ENCODE results near the gene CCND1. TPM values are rescaled to one million over a fixed set of nuclear protein-coding genes. Genes with fewer than 3 reads are reported as not detected.

The CCND1 gene
- total and polyA plus RNA-seq, 2 of the 8 experiments (the other 6 are each of a cell fraction or from before 2014, with no cell fraction given) = 64.5 to 170 TPM

- no peak for TF ChIP-seq CHD7 (IDR thresholded peaks at IDR 0.05; ENCODE audit: insufficient replicate concordance, low read length)
- no peak for TF ChIP-seq RAD21 (IDR thresholded peaks at IDR 0.05 in 1 of 2, conservative IDR thresholded peaks at IDR 0.05 in 1 of 2; ENCODE audit: low read depth in 2 of 2, low read length in 2 of 2)
Observed at GRCh38 chr11:69696749-69697468, 56.0 kb downstream of the CCND1 start (continued).

Data from H1 (cell line).